ENCODE data around the gene CASP14.
"Not testable (repeated sequence)": the region's sequence is repeated elsewhere in the genome, so short reads cannot be mapped to it uniquely, and the experiment has no call there.

Gene CASP14

GRCh38 chr19:15096223-15096622, 46.9 kb downstream of the CASP14 start:
- Mint-ChIP-seq H3K36me3 (ENCODE audit: low read depth) (no peaks in the 10 kb centered on the region), H3K4me1 (no peaks in the 10 kb centered on the region)
- no peak for TF ChIP-seq CTCF (IDR thresholded peaks at IDR 0.05)

GRCh38 chr19:15097980-15098379, 48.7 kb downstream of the CASP14 start:
- peaks cover 13% of the 10 kb centered on the region for H3K9me3 Mint-ChIP-seq
- H3K4me1 Mint-ChIP-seq; DNase-seq; H3K27ac Mint-ChIP-seq; H3K36me3 Mint-ChIP-seq (ENCODE audit: low read depth); H3K4me3 Mint-ChIP-seq: not testable (repeated sequence)
- peaks cover 26% of the 10 kb centered on the region for H3K27me3 Mint-ChIP-seq (ENCODE audit: low read depth, poor library complexity)

More at GRCh38 chr19:15096223-15096622, 46.9 kb downstream of the CASP14 start:
- H3K27me3 Mint-ChIP-seq (ENCODE audit: low read depth, poor library complexity) = peaks cover 26% of the 10 kb centered on the region
- no peak overlapping the region for H3K27ac Mint-ChIP-seq
- peaks cover under 1% of the 10 kb centered on the region for H3K9me3 Mint-ChIP-seq
- no peak for DNase-seq
- no peak overlapping the region for H3K4me3 Mint-ChIP-seq

- H3K27me3 Mint-ChIP-seq (ENCODE audit: low read depth, poor library complexity) = peaks cover 26% of the 10 kb centered on the region
- no peak for DNase-seq
- no peak overlapping the region for H3K4me3 Mint-ChIP-seq
- no peaks in the 10 kb centered on the region for H3K4me1 Mint-ChIP-seq
- TF ChIP-seq CTCF (IDR thresholded peaks at IDR 0.05) = no peak
- H3K27ac Mint-ChIP-seq = no peak overlapping the region
- peaks cover 18% of the 10 kb centered on the region for H3K9me3 Mint-ChIP-seq
- peaks cover 6% of the 10 kb centered on the region for H3K36me3 Mint-ChIP-seq (ENCODE audit: low read depth)
Observed at GRCh38 chr19:15098460-15098859, 49.2 kb downstream of the CASP14 start.

- peaks cover 24% of the 10 kb centered on the region for H3K9me3 Mint-ChIP-seq
- H3K4me1 Mint-ChIP-seq = no peaks in the 10 kb centered on the region
- peaks cover 8% of the 10 kb centered on the region for H3K36me3 Mint-ChIP-seq (ENCODE audit: low read depth)
- DNase-seq = no peak
- TF ChIP-seq CTCF (IDR thresholded peaks at IDR 0.05) = no peak
- no peak overlapping the region for H3K4me3 Mint-ChIP-seq
- peaks cover 26% of the 10 kb centered on the region for H3K27me3 Mint-ChIP-seq (ENCODE audit: low read depth, poor library complexity)
- no peak overlapping the region for H3K27ac Mint-ChIP-seq
Observed at GRCh38 chr19:15099017-15099582, 49.8 kb downstream of the CASP14 start.

GRCh38 chr19:15101479-15102082, 52.3 kb downstream of the CASP14 start:
- peak; percentile 46 for TF ChIP-seq CTCF (IDR thresholded peaks at IDR 0.05)
- peaks cover 8% of the 10 kb centered on the region for H3K36me3 Mint-ChIP-seq (ENCODE audit: low read depth)
- H3K27ac Mint-ChIP-seq = no peak overlapping the region
- H3K9me3 Mint-ChIP-seq = peaks cover 43% of the 10 kb centered on the region
- H3K4me3 Mint-ChIP-seq = no peak overlapping the region
- H3K4me1 Mint-ChIP-seq = peaks cover 2% of the 10 kb centered on the region
- peak; percentile 49 for DNase-seq
- peaks cover 29% of the 10 kb centered on the region for H3K27me3 Mint-ChIP-seq (ENCODE audit: low read depth, poor library complexity)

- Mint-ChIP-seq H3K4me3 (no peak overlapping the region), H3K36me3 (ENCODE audit: low read depth) (peaks cover 8% of the 10 kb centered on the region), H3K27ac (no peak overlapping the region), H3K27me3 (ENCODE audit: low read depth, poor library complexity) (peaks cover 18% of the 10 kb centered on the region), H3K4me1 (peaks cover 16% of the 10 kb centered on the region), H3K9me3 (peaks cover 43% of the 10 kb centered on the region)
- DNase-seq = no peak
- TF ChIP-seq CTCF (IDR thresholded peaks at IDR 0.05) = no peak
Observed at GRCh38 chr19:15104003-15104402, 54.7 kb downstream of the CASP14 start.

All from nephron progenitor cell (in vitro differentiated cells).